HEK293 (cell line): ENCODE results near the gene SRSF4.

Experiments
- CTCF ChIA-PET: fragments of 350-600 bp; formaldehyde crosslinking; extraction: SDS; loops from one replicate; lab custom pipeline; 2021; ENCODE audit warnings: antibody characterized with exemption; lab: Yijun Ruan, JAX
- POLR2A ChIA-PET: fragments of 300-600 bp; formaldehyde crosslinking; extraction: SDS; loops from one replicate; lab custom pipeline; 2020; ENCODE audit warnings: antibody characterized with exemption, inconsistent platforms; lab: Yijun Ruan, JAX
- H3K27ac ChIP-seq: fragments of 200-500 bp; sonication (Bioruptor generic); 2 replicates; pipeline ENCODE4 v1.5.1; 2014; ENCODE audit warnings: low read depth, low read length, control low read depth, inconsistent platforms; ENCODE audit errors: extremely low read depth
- H3K36me3 ChIP-seq, 2 experiments: fragments of 200-500 bp in 1 of 2; sonication (Bioruptor generic) in 1 of 2; 1 replicate in 1 of 2; 2 replicates in 1 of 2; pipeline ENCODE4 v1.5.1; 2014 to 2017; ENCODE audit warnings: inconsistent platforms in 2 of 2, low read length in 2 of 2; ENCODE audit not compliant: control insufficient read depth in 2 of 2, insufficient read depth in 1 of 2
- H3K4me1 ChIP-seq: fragments of 200-500 bp; sonication (Bioruptor generic); 2 replicates; pipeline ENCODE4 v1.5.1; 2014; ENCODE audit warnings: mild to moderate bottlenecking, low read length, inconsistent platforms; ENCODE audit not compliant: control insufficient read depth, insufficient read depth
- H3K4me3 ChIP-seq: 2 replicates; pipeline ENCODE4 v1.5.1; 2011; ENCODE audit warnings: low read depth, mild to moderate bottlenecking, control low read depth, low read length, moderate library complexity
- H3K9me3 ChIP-seq: fragments of 200-500 bp; sonication (Bioruptor generic); 2 replicates; pipeline ENCODE4 v1.5.1; 2014; ENCODE audit warnings: low read depth, low read length, inconsistent platforms; ENCODE audit not compliant: control insufficient read depth, insufficient read depth
- BCL6B ChIP-seq: fragments of 450-650 bp; formaldehyde crosslinking; IDR thresholded peaks from 2 replicates; pipeline ENCODE4 v1.5.1; 2017; ENCODE audit warnings: missing biosample characterization, missing genetic modification characterization
- EGR2 ChIP-seq: fragments of 450-650 bp; formaldehyde crosslinking; IDR thresholded peaks from 2 replicates; pipeline ENCODE4 v1.5.1; 2016; ENCODE audit warnings: low read depth, missing biosample characterization, missing genetic modification characterization
- GLI2 ChIP-seq: fragments of 450-650 bp; formaldehyde crosslinking; IDR thresholded peaks from 2 replicates; pipeline ENCODE4; 2017; ENCODE audit warnings: missing biosample characterization, missing genetic modification characterization, low read depth, borderline replicate concordance
- GLI4 ChIP-seq: fragments of 450-650 bp; formaldehyde crosslinking; IDR thresholded peaks from 2 replicates; pipeline ENCODE4 v1.5.1; 2016; ENCODE audit warnings: missing biosample characterization, missing genetic modification characterization
- GLIS1 ChIP-seq: fragments of 450-650 bp; formaldehyde crosslinking; IDR thresholded peaks from 2 replicates; pipeline ENCODE4 v1.5.1; 2016; ENCODE audit warnings: missing biosample characterization, missing genetic modification characterization
- KLF8 ChIP-seq: fragments of 450-650 bp; formaldehyde crosslinking; IDR thresholded peaks from 2 replicates; pipeline ENCODE4 v1.5.1; 2016; ENCODE audit warnings: missing biosample characterization, missing genetic modification characterization
- ZFHX2 ChIP-seq: fragments of 450-650 bp; formaldehyde crosslinking; conservative IDR thresholded peaks from 2 replicates; pipeline ENCODE4 v1.5.1; 2016; ENCODE audit warnings: missing biosample characterization, missing genetic modification characterization
- ZIC2 ChIP-seq: fragments of 450-650 bp; formaldehyde crosslinking; IDR thresholded peaks from 2 replicates; pipeline ENCODE4 v1.5.1; 2016; ENCODE audit warnings: missing biosample characterization, missing genetic modification characterization
- ZNF148 ChIP-seq: fragments of 450-650 bp; formaldehyde crosslinking; IDR thresholded peaks from 2 replicates; pipeline ENCODE4 v1.5.0; 2017; ENCODE audit warnings: missing biosample characterization, missing genetic modification characterization, borderline replicate concordance
- ZNF366 ChIP-seq: fragments of 450-650 bp; formaldehyde crosslinking; conservative IDR thresholded peaks from 2 replicates; pipeline ENCODE4 v1.5.1; 2016; ENCODE audit warnings: missing biosample characterization, missing genetic modification characterization
- ZNF488 ChIP-seq: fragments of 450-650 bp; formaldehyde crosslinking; IDR thresholded peaks from 2 replicates; pipeline ENCODE4 v1.5.1; 2016; ENCODE audit warnings: missing biosample characterization, missing genetic modification characterization
- ZNF548 ChIP-seq: fragments of 450-650 bp; formaldehyde crosslinking; IDR thresholded peaks from 2 replicates; pipeline ENCODE4 v1.5.1; 2016; ENCODE audit warnings: missing biosample characterization, missing genetic modification characterization
- ZNF585B ChIP-seq: fragments of 450-650 bp; formaldehyde crosslinking; IDR thresholded peaks from 2 replicates; pipeline ENCODE4 v1.5.1; 2016; ENCODE audit warnings: missing biosample characterization, missing genetic modification characterization
- ZNF600 ChIP-seq: fragments of 450-650 bp; formaldehyde crosslinking; IDR thresholded peaks from 2 replicates; pipeline ENCODE4 v1.5.1; 2016; ENCODE audit warnings: missing biosample characterization, missing genetic modification characterization
- ZNF645 ChIP-seq: fragments of 450-650 bp; formaldehyde crosslinking; IDR thresholded peaks from 2 replicates; pipeline ENCODE4; 2016; ENCODE audit warnings: missing biosample characterization, missing genetic modification characterization
- ZNF707 ChIP-seq: fragments of 450-650 bp; formaldehyde crosslinking; IDR thresholded peaks from 2 replicates; pipeline ENCODE4 v1.5.1; 2016; ENCODE audit warnings: missing biosample characterization, missing genetic modification characterization
- ZNF837 ChIP-seq: fragments of 450-650 bp; formaldehyde crosslinking; IDR thresholded peaks from 2 replicates; pipeline ENCODE4 v1.5.1; 2016; ENCODE audit warnings: missing biosample characterization, missing genetic modification characterization
- ZSCAN23 ChIP-seq: fragments of 450-650 bp; formaldehyde crosslinking; IDR thresholded peaks from 2 replicates; pipeline ENCODE4 v1.5.1; 2016; ENCODE audit warnings: missing biosample characterization, missing genetic modification characterization
- TF ChIP-seq, protein P1 (sequence below): fragments of 450-650 bp; formaldehyde crosslinking; IDR thresholded peaks from 2 replicates; pipeline ENCODE4 v1.5.1; 2016; ENCODE audit warnings: missing biosample characterization, missing genetic modification characterization
- TF ChIP-seq, protein P2 (sequence below): fragments of 450-650 bp; formaldehyde crosslinking; IDR thresholded peaks from 2 replicates; pipeline ENCODE4 v1.5.1; 2016; ENCODE audit warnings: missing biosample characterization, missing genetic modification characterization

SRSF4 gene

DNA sequence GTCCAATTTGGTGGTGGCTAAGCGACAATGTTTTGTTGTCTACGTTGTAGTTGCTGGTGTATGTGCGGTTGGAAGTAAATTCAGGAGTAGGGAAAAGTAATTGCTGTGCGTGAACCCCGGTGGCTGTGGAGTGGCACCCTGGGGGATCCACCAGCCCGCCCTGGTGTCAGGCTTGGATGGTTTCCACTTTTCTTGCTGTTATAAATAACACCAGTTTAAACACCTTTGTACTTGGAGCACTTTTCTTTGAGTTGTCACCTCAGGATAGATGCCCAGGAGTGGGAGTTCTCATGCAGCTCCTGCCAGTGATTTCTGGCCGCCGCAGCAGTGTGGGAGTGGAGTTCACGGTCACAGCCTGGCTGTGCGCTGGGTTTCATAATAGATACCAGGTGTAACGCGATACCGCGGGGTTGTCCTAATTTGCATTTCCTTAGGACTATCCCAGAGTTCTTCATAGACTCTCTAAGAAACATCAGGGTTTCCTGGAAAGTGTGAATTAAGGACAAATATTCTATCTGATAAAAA is 45.2 kb downstream of the SRSF4 start:
- Histone ChIP-seq H3K4me1 (no peaks in the 10 kb centered on the region), H3K36me3 (no peaks in the 10 kb centered on the region), H3K9me3 (no peaks in the 10 kb centered on the region), H3K4me3 (no peak overlapping the region), H3K27ac (no peak overlapping the region)
- CTCF ChIA-PET, result interaction anchor here (0.6 to 1.3 kb wide), 2 partner anchors 66 to 102 kb away, joined by 3 to 4 read pairs; no protein-coding TSS in a partner anchor
- POLR2A ChIA-PET, result interaction anchor here (1.2 kb wide), 1 partner anchor 10 kb away, joined by 3 read pairs; no protein-coding TSS in a partner anchor
- peak; percentile 55 for TF ChIP-seq EGR2
- TF ChIP-seq, protein P1, sequence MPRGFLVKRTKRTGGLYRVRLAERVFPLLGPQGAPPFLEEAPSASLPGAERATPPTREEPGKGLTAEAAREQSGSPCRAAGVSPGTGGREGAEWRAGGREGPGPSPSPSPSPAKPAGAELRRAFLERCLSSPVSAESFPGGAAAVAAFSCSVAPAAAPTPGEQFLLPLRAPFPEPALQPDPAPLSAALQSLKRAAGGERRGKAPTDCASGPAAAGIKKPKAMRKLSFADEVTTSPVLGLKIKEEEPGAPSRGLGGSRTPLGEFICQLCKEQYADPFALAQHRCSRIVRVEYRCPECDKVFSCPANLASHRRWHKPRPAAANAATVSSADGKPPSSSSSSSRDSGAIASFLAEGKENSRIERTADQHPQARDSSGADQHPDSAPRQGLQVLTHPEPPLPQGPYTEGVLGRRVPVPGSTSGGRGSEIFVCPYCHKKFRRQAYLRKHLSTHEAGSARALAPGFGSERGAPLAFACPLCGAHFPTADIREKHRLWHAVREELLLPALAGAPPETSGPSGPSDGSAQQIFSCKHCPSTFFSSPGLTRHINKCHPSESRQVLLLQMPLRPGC (tag by site-specific recombination), result no peak
- peak; percentile 59; the same call in 1 of the 2 replicates for TF ChIP-seq GLIS1 (tag by site-specific recombination)
- peak; percentile 87; the same call in 1 of the 2 replicates for TF ChIP-seq BCL6B (tag by site-specific recombination)
- peak; percentile 54; the same call in 1 of the 2 replicates for TF ChIP-seq ZFHX2 (tag by site-specific recombination)
- no peak for TF ChIP-seq ZNF148 (tag by site-specific recombination)
- TF ChIP-seq ZIC2 (tag by site-specific recombination), result peak; percentile 24; the same call in 1 of the 2 replicates
- TF ChIP-seq ZNF707, result no peak
- 0 out of 2 replicates have a peak, but pooled peaks have one; percentile 15 for TF ChIP-seq ZNF600 (tag by site-specific recombination)
- TF ChIP-seq KLF8 (tag by site-specific recombination), result no peak

DNA sequence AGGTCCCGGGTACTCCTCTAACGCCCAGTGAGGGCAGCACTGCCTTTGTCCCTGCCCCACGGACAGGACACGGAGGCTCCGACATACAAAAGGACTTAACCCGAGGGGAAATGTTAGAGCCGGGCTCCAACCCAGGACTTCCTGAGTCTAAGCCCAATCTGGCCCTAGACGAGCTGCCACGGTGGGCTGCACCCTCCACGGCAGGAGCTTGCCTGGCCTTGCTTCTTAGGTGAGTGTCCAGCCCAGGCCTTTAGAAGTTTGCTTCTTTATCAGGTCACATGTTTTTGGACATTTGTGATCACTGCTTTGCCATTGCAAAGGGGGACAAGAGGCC is 47.0 kb downstream of the SRSF4 start:
- CTCF ChIA-PET, result interaction anchor here (0.6 to 1.1 kb wide), 3 partner anchors 25 to 352 kb away, joined by 3 to 5 read pairs (median 4); no protein-coding TSS in a partner anchor
- POLR2A ChIA-PET, result interaction anchor here (1.0 kb wide), 1 partner anchor 18 kb away, joined by 3 read pairs; no protein-coding TSS in a partner anchor
- no peak overlapping the region for H3K27ac ChIP-seq
- TF ChIP-seq KLF8 (tag by site-specific recombination) (no peak), ZSCAN23 (no peak), ZNF585B (tag by site-specific recombination) (no peak), ZNF548 (tag by site-specific recombination) (no peak)
- TF ChIP-seq, all 188 proteins: peak for 0
- no peak overlapping the region for H3K4me3 ChIP-seq
- H3K4me1 ChIP-seq, result no peaks in the 10 kb centered on the region
- H3K9me3 ChIP-seq, result no peaks in the 10 kb centered on the region
- H3K36me3 ChIP-seq, result no peaks in the 10 kb centered on the region

- CTCF ChIA-PET, result interaction anchor here (0.6 kb wide), 1 partner anchor 25 kb away, joined by 4 read pairs; no protein-coding TSS in a partner anchor
- POLR2A ChIA-PET, result no interaction called here
- TF ChIP-seq ZNF837 (tag by site-specific recombination) (no peak), ZNF600 (tag by site-specific recombination) (peak; percentile 73), GLI4 (tag by site-specific recombination) (no peak), GLI2 (tag by site-specific recombination) (no peak), ZNF488 (tag by site-specific recombination) (no peak), ZNF366 (no peak), ZNF645 (tag by site-specific recombination) (no peak)
- TF ChIP-seq, protein P2, sequence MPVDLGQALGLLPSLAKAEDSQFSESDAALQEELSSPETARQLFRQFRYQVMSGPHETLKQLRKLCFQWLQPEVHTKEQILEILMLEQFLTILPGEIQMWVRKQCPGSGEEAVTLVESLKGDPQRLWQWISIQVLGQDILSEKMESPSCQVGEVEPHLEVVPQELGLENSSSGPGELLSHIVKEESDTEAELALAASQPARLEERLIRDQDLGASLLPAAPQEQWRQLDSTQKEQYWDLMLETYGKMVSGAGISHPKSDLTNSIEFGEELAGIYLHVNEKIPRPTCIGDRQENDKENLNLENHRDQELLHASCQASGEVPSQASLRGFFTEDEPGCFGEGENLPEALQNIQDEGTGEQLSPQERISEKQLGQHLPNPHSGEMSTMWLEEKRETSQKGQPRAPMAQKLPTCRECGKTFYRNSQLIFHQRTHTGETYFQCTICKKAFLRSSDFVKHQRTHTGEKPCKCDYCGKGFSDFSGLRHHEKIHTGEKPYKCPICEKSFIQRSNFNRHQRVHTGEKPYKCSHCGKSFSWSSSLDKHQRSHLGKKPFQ (tag by site-specific recombination), result no peak
Measured at GRCh38 chr1:29133861-29134694, 47.6 kb downstream of the SRSF4 start.

More at GRCh38 chr1:29133861-29134694, 47.6 kb downstream of the SRSF4 start:
- Histone ChIP-seq H3K4me3 (no peak overlapping the region), H3K4me1 (no peaks in the 10 kb centered on the region), H3K36me3 (no peaks in the 10 kb centered on the region), H3K9me3 (no peaks in the 10 kb centered on the region), H3K27ac (no peak overlapping the region)
